NCI-H2196 (cell line): ENCODE measurements around the gene PTGIS.
"Not testable (repeated sequence)": the region's sequence is repeated elsewhere in the genome, so short reads cannot be mapped to it uniquely, and the experiment has no call there.

ENCODE experiments used
- DNase-seq: peaks from one replicate; lab custom pipeline; 2025; ENCODE audit not compliant: unreplicated experiment; lab: John Stamatoyannopoulos, UW

The PTGIS gene

GRCh38 chr20:49567421-49568277 is at the start of gene PTGIS:
PTGIS (minus strand) TSS chr20:49568137; CDS start chr20:49568116, 21 bp downstream.
- DNase-seq: no peak

- not testable (repeated sequence) for DNase-seq
These were observed 49.5 kb upstream of the PTGIS start for GRCh38 chr20:49617394-49617793.

DNA sequence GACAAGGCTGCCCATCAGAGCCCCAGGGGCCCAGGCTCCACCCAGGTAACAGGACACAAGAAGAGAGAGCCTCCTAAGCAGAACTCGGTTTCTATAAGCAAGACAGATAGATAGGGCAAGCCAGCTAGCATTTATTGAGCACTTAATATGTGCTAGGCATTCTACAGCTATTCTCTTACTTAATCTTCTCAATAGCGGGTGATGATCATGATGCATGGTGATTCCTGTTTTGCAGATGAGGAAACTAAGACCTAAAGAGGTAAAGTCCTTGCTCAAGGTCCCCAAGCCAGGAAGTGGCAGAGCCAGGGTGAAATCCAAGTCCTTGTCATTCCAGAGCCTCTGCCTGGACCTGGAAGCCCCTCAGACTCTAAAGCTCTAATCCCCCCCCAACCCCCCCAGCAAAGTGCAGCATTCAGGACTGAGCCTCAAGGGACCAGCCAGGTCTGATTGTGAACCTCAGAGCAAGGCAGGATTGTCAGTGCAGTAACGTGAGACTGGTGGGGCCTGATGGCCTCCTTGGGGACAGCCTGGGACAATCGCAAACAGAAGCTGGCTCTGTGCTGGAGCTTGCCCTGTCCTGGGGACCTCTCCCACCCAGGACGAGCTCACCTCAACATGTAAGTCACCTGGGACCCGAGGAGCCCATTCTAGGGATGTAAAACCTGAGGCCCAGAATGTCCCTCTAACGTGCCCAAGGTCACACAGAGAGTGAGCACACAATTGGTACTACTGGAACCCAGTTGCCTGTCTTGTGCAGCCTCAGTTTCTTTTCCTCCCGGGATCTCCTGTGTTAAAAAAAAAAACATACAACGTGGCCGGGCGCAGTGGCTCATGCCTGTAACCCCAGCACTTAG is 48.4 kb upstream of the PTGIS start:
- DNase-seq: no peak

DNA sequence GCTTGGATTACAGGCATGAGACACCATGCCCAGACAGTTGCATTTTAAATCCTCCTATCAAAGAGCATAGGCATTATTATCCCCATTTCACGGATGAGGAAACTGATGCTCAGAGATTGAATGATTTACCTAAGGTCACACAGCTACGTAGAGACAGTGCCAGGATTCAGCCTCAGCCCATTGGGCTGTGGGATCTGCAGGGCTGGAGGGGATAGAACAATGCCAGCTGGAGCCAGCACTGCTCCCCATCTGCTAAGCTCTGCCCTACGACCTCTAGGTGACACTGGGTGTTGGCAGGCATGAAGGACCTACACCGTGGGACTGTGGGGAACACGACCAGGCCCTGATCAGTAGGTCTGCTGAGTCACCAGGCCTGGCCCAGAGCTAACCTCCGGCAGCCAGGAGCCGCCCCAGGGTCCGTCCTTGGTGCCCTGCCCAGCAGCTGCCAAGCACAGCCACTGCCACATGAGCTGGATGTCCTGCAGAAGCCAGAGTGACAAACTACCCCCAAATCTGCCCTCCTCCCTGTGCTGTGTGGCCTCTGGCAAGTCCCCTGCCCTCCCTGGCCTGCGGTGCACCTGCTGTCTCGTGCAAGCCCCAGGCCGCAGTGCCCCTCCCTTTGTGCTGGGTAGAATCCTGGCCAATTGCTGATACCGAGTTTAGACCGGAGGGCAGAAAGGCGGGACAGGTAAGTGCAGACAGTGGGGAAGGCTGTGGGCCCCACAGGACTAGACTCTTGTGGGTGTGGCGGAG is 47.6 kb upstream of the PTGIS start:
- no peak for DNase-seq

DNA sequence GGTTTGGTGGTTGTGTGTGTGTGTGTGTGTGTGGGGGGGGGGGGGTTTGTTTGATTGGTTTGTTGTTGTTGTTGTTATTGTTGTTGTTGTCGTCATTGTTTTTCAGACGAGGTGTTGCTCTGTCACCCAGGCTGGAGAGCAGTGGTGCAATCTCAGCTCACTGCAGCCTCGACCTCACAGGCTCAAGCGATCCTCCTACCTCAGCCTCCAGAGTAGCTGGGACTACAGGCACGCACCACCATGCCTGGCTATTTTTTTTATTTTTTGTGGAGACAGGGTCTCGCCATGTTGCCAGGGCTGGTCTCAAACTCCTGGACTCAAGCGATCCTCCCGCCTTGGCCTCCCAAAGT is 47.1 kb upstream of the PTGIS start:
- not testable (repeated sequence) for DNase-seq

- DNase-seq: no peak
These were observed 46.6 kb upstream of the PTGIS start for GRCh38 chr20:49614338-49615050.

DNA sequence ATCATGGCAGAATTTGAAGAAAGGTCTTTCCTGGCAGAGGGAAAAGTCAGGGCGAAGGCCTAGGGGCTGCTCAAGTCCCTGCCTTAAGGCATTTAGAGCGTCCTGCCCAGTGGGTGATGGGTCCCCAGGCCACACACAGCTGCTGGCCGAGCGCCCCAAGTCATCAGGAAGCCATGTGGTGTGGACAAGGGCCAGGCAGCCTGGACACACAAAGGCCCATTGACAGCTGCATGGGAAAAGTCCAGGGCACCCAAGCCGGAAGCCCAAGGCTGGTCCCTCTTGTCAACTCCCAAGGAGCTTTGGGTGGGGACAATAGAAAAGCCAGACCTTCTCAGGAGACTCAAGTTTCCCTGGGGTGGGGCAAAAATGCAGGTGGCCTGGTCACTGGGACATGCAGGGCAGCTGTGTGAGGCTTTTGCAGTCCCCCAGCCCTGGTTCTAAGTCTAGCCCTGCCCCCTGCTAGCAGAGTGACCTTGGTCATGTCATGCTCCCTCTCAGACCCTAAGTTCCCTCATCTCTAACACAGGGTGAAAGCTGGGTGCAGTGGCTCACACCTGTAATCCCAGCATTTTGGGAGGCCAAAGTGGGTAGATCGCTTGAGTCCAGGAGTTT is 44.3 kb upstream of the PTGIS start:
- no peak for DNase-seq

GRCh38 chr20:49611539-49612126 is 43.7 kb upstream of the PTGIS start:
- DNase-seq: not testable (repeated sequence)

DNA sequence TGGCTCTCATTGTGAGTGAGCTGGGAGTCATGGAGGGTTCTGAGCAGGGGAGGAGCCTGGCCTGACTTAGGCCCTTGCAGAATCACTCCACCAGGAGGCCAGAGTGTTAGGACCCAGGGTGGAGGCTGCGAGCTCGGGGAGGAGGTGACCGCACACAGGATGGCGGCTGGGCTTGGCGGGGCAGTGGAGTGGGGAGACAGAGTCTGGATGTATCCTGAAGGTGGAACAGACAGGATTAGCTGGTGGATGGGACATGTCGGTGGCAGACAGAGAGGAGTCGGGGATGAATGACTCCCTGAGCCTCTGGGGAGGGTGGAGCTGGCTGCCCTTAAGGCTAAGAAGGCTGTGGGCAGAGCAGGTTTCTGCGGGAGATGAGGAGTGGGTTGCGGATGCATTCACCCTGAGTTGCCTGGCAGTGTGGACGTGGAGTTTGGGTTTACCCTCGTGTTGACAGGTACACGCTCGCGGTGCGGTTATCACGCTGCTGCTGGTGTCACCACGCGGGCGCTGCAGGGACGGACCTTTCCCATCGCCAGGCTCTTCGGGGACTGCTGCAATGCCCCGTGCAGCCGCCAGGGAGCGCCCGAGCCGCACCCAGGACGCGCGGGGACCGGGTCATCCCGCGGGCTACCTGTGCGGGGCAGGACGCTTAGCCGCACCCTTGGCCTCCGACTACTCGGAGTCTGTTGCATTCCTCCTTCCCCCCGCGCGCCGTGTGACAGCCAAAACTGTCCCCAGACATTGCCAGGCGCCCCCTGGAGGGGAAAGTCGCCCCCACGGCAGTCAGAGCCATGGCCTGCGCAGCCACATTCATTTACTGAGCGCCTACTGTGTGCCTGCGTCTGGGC is 43.0 kb upstream of the PTGIS start:
- DNase-seq: peak; percentile 76

- peak; percentile 79 for DNase-seq
These were observed 41.1 kb upstream of the PTGIS start for GRCh38 chr20:49608752-49609670.

GRCh38 chr20:49607568-49607967 is 39.6 kb upstream of the PTGIS start:
- DNase-seq: no peak

DNA sequence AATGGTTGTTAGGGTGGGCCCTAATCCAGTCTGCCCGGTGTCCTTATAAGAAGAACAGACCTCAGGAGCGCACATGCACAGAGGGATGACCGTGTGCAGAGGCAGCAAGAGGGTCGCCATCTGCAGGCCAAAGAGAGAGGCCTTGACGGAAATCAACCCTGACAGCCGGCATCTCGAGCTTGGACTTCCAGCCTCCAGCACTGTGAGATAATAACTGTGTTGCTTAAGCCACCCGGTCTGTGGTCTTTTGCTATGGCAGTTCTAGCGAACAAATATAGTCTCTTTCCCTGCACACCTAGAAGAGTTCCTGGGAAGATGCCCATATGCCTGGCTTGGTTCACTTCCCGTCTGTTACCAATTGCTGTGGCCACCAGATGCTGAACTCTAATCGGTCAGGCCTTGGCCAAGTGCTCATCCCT is 35.3 kb upstream of the PTGIS start:
- DNase-seq: peak; percentile 38

DNA sequence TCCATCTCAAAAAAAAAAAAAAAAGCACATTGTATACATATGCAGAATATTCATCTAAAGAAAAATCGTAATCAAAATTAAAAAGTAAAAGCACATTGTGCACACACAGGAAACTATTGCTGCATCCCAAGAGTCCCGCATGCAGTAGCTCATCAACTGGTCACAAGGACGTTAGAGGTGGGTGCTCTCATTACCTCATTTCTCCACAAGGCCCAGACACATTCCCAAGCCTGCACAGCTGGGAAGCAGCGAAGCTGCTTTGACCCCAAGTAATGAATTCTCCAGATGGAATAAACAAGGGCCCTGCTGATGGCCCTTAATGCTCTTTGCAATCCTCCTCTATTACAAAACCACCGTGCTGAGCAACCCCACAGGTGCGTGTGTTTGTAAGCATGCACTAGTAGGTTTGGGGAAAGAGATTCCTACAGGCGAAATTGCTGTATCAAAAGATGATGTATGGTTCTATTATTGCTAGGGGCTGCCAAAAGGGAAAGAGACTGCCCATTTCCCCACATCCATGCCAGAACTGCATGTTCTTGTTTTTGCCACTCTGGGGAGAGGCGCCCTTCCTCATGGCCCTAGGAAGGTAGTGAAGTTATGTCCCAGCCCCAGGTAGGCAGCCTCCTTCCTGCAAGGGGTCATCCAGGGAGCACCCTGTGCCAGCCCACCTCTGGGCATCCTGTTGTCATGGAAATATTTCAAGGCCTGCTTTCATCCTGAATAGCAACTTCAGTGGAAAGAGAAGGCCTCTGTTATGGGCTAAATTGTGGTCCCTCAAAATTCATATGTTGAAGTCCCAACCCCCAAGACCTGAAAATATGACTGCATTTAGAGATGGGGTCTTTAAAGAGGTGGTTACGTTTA is 34.6 kb upstream of the PTGIS start:
- DNase-seq: no peak

GRCh38 chr20:49601153-49601924 is 33.4 kb upstream of the PTGIS start:
- DNase-seq: no peak

- DNase-seq: no peak
These were observed 31.8 kb upstream of the PTGIS start for GRCh38 chr20:49599746-49600113.

DNA sequence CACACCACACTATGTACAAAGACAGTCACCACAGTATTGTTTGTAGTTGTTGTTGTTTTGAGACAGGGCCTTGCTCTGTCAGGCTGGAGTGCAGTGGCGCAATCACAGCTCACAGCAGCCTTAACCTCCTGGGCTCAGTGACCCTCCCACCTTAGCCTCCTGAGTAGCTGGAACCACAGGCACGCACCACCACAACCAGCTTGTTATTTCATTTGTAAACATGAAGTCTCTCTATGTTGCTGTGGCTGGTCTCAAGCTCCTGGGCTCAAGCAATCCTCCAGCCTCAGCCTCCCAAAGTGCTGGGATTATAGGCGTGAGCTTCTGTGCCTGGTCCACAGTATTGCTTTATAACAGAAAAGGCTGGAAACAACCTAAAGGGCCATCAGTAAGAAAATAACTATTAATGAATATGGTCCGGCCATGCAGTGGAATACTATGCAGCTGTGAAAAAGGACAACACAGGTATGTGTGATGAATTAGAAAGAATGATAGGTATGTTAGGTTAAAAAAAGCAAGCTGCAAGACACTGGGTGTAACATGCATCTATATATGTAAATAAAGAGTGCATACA is 30.0 kb upstream of the PTGIS start:
- no peak for DNase-seq
